GM21526 (cell line): ENCODE measurements around the gene ARID1B.

Experiments used
- ATAC-seq: cut with Tn5 transposase; IDR thresholded peaks from one replicate; pipeline ENCODE4 v1.9.1; 2021; ENCODE audit warnings: moderate library complexity; ENCODE audit not compliant: unreplicated experiment, low FRiP score

Gene ARID1B

GRCh38 chr6:156822747-156823206, 45.6 kb downstream of the ARID1B start:
- no peak for ATAC-seq

- ATAC-seq, result no peak
Measured at GRCh38 chr6:156824142-156824541, 47.0 kb downstream of the ARID1B start.

- no peak for ATAC-seq
Measured at GRCh38 chr6:156825475-156825874, 48.3 kb downstream of the ARID1B start.

- no peak for ATAC-seq
Measured at GRCh38 chr6:156826290-156826955, 49.2 kb downstream of the ARID1B start.

GRCh38 chr6:156827382-156827781, 50.2 kb downstream of the ARID1B start:
- no peak for ATAC-seq

GRCh38 chr6:156828280-156828703, 51.1 kb downstream of the ARID1B start:
- ATAC-seq, result no peak

GRCh38 chr6:156830126-156830525, 52.9 kb downstream of the ARID1B start:
- ATAC-seq, result no peak

- ATAC-seq, result no peak
Measured at GRCh38 chr6:156832231-156832647, 55.1 kb downstream of the ARID1B start.

GRCh38 chr6:156832669-156833068, 55.5 kb downstream of the ARID1B start:
- no peak for ATAC-seq

GRCh38 chr6:156833755-156834154, 56.6 kb downstream of the ARID1B start:
- ATAC-seq, result no peak

GRCh38 chr6:156839129-156839528, 62.0 kb downstream of the ARID1B start:
- ATAC-seq, result no peak

GRCh38 chr6:156839591-156840001, 62.4 kb downstream of the ARID1B start:
- ATAC-seq, result no peak

GRCh38 chr6:156840136-156840535, 63.0 kb downstream of the ARID1B start:
- ATAC-seq, result no peak

GRCh38 chr6:156840606-156841005, 63.4 kb downstream of the ARID1B start:
- ATAC-seq, result no peak

GRCh38 chr6:156841508-156841907, 64.3 kb downstream of the ARID1B start:
- ATAC-seq, result no peak

GRCh38 chr6:156842598-156843250, 65.5 kb downstream of the ARID1B start:
- no peak for ATAC-seq

GRCh38 chr6:156844089-156844488, 66.9 kb downstream of the ARID1B start:
- ATAC-seq, result no peak

- ATAC-seq, result no peak
Measured at GRCh38 chr6:156845454-156846155, 68.4 kb downstream of the ARID1B start.

- ATAC-seq, result no peak
Measured at GRCh38 chr6:156846845-156847599, 69.8 kb downstream of the ARID1B start.

- no peak for ATAC-seq
Measured at GRCh38 chr6:156848123-156848522, 70.9 kb downstream of the ARID1B start.

- no peak for ATAC-seq
Measured at GRCh38 chr6:156848533-156848932, 71.4 kb downstream of the ARID1B start.
